GM18861 (cell line): ENCODE data around the gene PLS1.
"Not testable (repeated sequence)": the region's sequence is repeated elsewhere in the genome, so short reads cannot be mapped to it uniquely, and the experiment has no call there.

Experiments used
- ATAC-seq: cut with Tn5 transposase; IDR thresholded peaks from one replicate; pipeline ENCODE4 v1.9.1; 2021; ENCODE audit not compliant: unreplicated experiment

Gene PLS1

GRCh38 chr3:142595581-142595950 lies 627 bp upstream of the PLS1 start:
- no peak for ATAC-seq

- ATAC-seq: no peak
These were observed 514 bp downstream of the PLS1 start for GRCh38 chr3:142596726-142597088.

- no peak for ATAC-seq
These were observed 1.7 kb downstream of the PLS1 start for GRCh38 chr3:142597906-142598305.

GRCh38 chr3:142601713-142602112 lies 5.5 kb downstream of the PLS1 start:
- ATAC-seq: no peak

- ATAC-seq: no peak
These were observed 6.6 kb downstream of the PLS1 start for GRCh38 chr3:142602619-142603385.

GRCh38 chr3:142603386-142603705 lies 7.2 kb downstream of the PLS1 start:
- ATAC-seq: not testable (repeated sequence)

- peak; percentile 83 for ATAC-seq
These were observed 8.7 kb downstream of the PLS1 start for GRCh38 chr3:142604940-142605339.

GRCh38 chr3:142608631-142609030 lies 12.4 kb downstream of the PLS1 start:
- ATAC-seq: no peak

GRCh38 chr3:142609136-142609535 lies 12.9 kb downstream of the PLS1 start:
- no peak for ATAC-seq

- no peak for ATAC-seq
These were observed 15.0 kb downstream of the PLS1 start for GRCh38 chr3:142611206-142611605.

GRCh38 chr3:142613491-142613890 lies 17.3 kb downstream of the PLS1 start:
- no peak for ATAC-seq

- no peak for ATAC-seq
These were observed 17.9 kb downstream of the PLS1 start for GRCh38 chr3:142614059-142614626.

- no peak for ATAC-seq
These were observed 19.0 kb downstream of the PLS1 start for GRCh38 chr3:142615171-142615570.

GRCh38 chr3:142618917-142619461 lies 22.8 kb downstream of the PLS1 start:
- ATAC-seq: no peak

GRCh38 chr3:142622405-142622804 lies 26.2 kb downstream of the PLS1 start:
- ATAC-seq: no peak

GRCh38 chr3:142623194-142623593 lies 27.0 kb downstream of the PLS1 start:
- ATAC-seq: no peak

- ATAC-seq: no peak
These were observed 28.4 kb downstream of the PLS1 start for GRCh38 chr3:142624341-142625152.

- ATAC-seq: no peak
These were observed 28.9 kb downstream of the PLS1 start for GRCh38 chr3:142625153-142625440.

- no peak for ATAC-seq
These were observed 30.8 kb downstream of the PLS1 start for GRCh38 chr3:142626971-142627370.

GRCh38 chr3:142628801-142629200 lies 32.6 kb downstream of the PLS1 start:
- peak; percentile 59 for ATAC-seq

- ATAC-seq: no peak
These were observed 36.9 kb downstream of the PLS1 start for GRCh38 chr3:142633073-142633472.

GRCh38 chr3:142636050-142636449 lies 39.9 kb downstream of the PLS1 start:
- ATAC-seq: no peak
